ENCODE results near the gene P2RY4.

DNA sequence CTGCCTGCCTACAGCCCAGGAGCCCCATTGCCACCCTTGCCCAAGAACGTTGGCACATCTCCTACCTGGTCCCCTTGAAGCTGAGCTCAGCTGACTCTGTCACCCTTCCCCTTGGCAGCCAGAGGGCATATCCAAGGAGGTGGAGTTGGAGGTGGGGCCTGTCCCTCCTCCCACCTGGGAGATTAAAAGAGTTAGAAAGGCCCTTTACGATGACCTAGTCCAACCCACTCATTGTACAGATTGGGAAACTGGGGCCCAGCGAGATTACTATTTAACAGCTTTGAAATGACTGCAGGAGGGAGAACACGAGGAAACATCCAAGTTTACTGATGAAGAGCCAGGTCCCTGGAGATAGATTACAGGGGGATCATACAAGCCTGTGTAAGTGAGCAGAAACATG is at the start of gene P2RY4:
- TF ChIP-seq, protein P1, sequence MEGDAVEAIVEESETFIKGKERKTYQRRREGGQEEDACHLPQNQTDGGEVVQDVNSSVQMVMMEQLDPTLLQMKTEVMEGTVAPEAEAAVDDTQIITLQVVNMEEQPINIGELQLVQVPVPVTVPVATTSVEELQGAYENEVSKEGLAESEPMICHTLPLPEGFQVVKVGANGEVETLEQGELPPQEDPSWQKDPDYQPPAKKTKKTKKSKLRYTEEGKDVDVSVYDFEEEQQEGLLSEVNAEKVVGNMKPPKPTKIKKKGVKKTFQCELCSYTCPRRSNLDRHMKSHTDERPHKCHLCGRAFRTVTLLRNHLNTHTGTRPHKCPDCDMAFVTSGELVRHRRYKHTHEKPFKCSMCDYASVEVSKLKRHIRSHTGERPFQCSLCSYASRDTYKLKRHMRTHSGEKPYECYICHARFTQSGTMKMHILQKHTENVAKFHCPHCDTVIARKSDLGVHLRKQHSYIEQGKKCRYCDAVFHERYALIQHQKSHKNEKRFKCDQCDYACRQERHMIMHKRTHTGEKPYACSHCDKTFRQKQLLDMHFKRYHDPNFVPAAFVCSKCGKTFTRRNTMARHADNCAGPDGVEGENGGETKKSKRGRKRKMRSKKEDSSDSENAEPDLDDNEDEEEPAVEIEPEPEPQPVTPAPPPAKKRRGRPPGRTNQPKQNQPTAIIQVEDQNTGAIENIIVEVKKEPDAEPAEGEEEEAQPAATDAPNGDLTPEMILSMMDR (IDR thresholded peaks at IDR 0.05; ENCODE audit: extremely low read depth in 1 of 2, insufficient read depth in 1 of 2, low read depth in 1 of 2, low read length in 2 of 2) = no peak
- no peak for TF ChIP-seq POLR2A (IDR thresholded peaks at IDR 0.05; ENCODE audit: low read depth, low read length)

Measured in endothelial cell of umbilical vein (primary cell).